GM20000 (cell line): ENCODE measurements around the gene ADD1.

Experiments used
- DNase-seq: peaks from one replicate; pipeline ENCODE4 v3.0.0; 2012; ENCODE audit warnings: low spot score
- CTCF ChIP-seq: IDR thresholded peaks from 2 replicates; pipeline ENCODE4 v1.5.1; 2012; ENCODE audit warnings: mild to moderate bottlenecking, control low read depth; ENCODE audit errors: extremely low read depth, missing control alignments

Gene ADD1

GRCh38 chr4:2835978-2836377 lies 7.7 kb upstream of the ADD1 start:
- no peak for TF ChIP-seq CTCF
- no peak for DNase-seq

DNA sequence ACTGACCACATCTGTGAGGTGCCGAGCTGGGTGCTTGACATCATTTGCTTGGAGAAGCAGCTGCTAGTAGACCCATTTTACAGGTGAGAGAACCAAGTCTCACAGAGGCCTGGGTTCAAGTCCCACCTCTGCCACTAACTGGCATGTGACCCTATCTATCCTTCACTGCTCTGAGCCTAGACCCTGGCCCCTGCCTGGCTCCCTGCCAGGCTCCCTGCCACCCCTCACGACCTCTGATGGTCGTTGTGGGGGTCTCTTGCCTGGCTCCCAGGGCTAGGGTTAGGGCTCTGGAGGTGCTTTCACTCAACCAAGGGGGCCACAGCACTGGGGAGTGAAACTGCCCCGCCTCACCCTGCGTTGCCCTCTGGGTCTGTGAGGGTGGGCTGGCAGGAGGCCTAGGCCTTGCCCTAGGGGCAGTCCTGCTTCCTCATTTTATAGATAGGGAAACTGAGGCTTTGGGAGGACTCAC lies 7.2 kb upstream of the ADD1 start:
- DNase-seq: no peak
- TF ChIP-seq CTCF: no peak

DNA sequence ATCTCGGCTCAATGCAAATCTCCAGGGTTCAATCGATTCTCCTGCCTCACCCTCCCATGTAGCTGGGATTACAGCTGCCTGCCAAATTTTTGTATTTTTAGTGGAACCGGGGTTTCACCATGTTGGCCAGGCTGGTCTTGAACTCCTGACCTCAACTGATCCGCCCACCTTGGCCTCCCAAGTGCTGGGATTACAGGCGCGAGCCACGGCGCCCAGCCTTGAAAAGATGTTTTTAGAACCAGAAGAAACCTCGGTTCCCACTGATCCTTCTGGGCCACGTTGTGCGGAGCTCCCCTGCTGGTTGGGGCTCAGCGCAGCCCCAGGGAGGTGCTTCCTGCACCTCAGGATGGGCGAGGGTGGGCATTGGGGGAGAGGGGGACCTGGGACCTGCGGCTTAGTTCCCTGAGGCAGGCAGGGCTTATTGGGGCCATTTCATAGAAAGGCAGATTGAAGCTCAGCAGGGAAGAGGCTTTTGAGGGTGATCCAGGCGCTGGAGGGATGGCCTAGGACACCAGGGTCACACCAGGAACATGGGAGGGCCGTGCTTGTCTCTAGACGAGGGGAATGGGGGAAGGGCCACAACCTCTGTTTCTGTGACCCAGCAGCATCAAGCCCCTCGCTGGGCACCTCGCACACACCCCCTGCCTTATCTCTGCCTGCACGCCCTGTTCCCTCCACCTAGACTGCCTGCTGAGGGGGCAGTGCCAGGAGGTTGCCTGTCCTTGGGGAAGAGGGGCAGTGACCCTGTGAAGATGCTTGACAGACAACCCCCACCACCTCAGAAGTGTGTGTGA lies 6.3 kb upstream of the ADD1 start:
- no peak for TF ChIP-seq CTCF
- no peak for DNase-seq

GRCh38 chr4:2837904-2838496 lies 5.6 kb upstream of the ADD1 start:
- no peak for TF ChIP-seq CTCF
- DNase-seq: peak; percentile 23

DNA sequence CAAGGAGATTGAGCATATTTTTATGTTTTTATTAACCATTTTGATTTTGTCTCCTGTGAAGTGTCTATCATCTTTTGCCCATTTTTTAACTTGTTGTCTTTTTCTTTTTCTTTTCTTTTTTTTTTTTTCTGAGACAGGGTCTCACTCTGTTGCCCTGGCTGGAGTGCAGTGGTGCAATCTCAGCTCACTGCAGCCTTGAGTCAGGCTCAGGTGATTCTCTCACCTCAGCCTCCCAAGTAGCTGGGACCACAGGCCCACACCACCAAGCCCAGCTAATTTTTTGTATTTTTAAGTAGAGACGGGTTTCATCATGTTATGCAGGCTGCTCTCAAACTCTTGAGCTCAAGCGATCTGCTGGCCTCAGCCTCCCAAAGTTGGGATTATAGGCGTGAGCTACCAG lies 4.6 kb upstream of the ADD1 start:
- no peak for TF ChIP-seq CTCF
- DNase-seq: no peak

- TF ChIP-seq CTCF: no peak
- no peak for DNase-seq
These were observed 869 bp upstream of the ADD1 start for GRCh38 chr4:2842687-2843262.

- TF ChIP-seq CTCF: no peak
- peak; percentile 35 for DNase-seq
These were observed 419 bp downstream of the ADD1 start for GRCh38 chr4:2843941-2844584.
